Effector memory CD8-positive, alpha-beta T cell (primary cell): ENCODE results near the gene CHRNA4.

Experiments used
- ATAC-seq: fragments of 150-1000 bp; cut with Tn5 transposase; replicated peaks from 2 replicates; pipeline ENCODE4 v1.10.0; 2021; ENCODE audit warnings: mild to moderate bottlenecking, moderate library complexity
- DNase-seq, 3 experiments: peaks; one replicate each; pipeline ENCODE4 v3.0.0; 2021
- H3K27ac Mint-ChIP-seq, 2 donors: one replicate each; pipeline ENCODE4 v1.8.0; 2022; ENCODE audit warnings: mild to moderate bottlenecking in 2 of 2, mixed read lengths in 2 of 2, moderate library complexity in 2 of 2
- H3K27me3 Mint-ChIP-seq, 2 donors: one replicate each; pipeline ENCODE4 v1.8.0; 2022; ENCODE audit warnings: mixed read lengths in 2 of 2
- H3K36me3 Mint-ChIP-seq: one replicate; pipeline ENCODE4 v1.8.0; 2022; ENCODE audit warnings: mild to moderate bottlenecking, moderate library complexity, mixed read lengths; ENCODE audit not compliant: insufficient read depth
- H3K4me1 Mint-ChIP-seq, 2 donors: one replicate each; pipeline ENCODE4 v1.8.0; 2022; ENCODE audit warnings: low read depth in 2 of 2, mixed read lengths in 2 of 2
- H3K4me3 Mint-ChIP-seq, 2 donors: one replicate each; pipeline ENCODE4 v1.8.0; 2022; ENCODE audit warnings: mild to moderate bottlenecking in 2 of 2, mixed read lengths in 2 of 2, moderate library complexity in 2 of 2
- H3K9me3 Mint-ChIP-seq, 2 donors: one replicate each; pipeline ENCODE4 v1.8.0; 2022; ENCODE audit warnings: mixed read lengths in 2 of 2

CHRNA4 gene

GRCh38 chr20:63402181-63402859 is 41.2 kb upstream of the CHRNA4 start:
- no peak for ATAC-seq
- no peaks in the 10 kb centered on the region for H3K36me3 Mint-ChIP-seq
- no peak overlapping the region for H3K27ac Mint-ChIP-seq
- no peak overlapping the region for H3K4me3 Mint-ChIP-seq
- no peak for DNase-seq
- H3K27me3 Mint-ChIP-seq: peaks cover 0 to 17% of the 10 kb centered on the region in 2 donors
- peaks cover 0 to 2% of the 10 kb centered on the region in 2 donors for H3K4me1 Mint-ChIP-seq
- no peaks in the 10 kb centered on the region for H3K9me3 Mint-ChIP-seq

GRCh38 chr20:63401384-63402110 is 40.4 kb upstream of the CHRNA4 start:
- Mint-ChIP-seq H3K27me3 (peaks cover 0 to 25% of the 10 kb centered on the region in 2 donors), H3K4me3 (no peak overlapping the region), H3K4me1 (peaks cover 0 to 2% of the 10 kb centered on the region in 2 donors), H3K9me3 (no peaks in the 10 kb centered on the region), H3K27ac (no peak overlapping the region), H3K36me3 (no peaks in the 10 kb centered on the region)
- DNase-seq: no peak
- ATAC-seq: no peak

- peaks cover 3 to 32% of the 10 kb centered on the region in 2 donors for H3K27me3 Mint-ChIP-seq
- no peaks in the 10 kb centered on the region for H3K36me3 Mint-ChIP-seq
- peaks cover 0 to 2% of the 10 kb centered on the region in 2 donors for H3K4me1 Mint-ChIP-seq
- DNase-seq (no peak), ATAC-seq (no peak)
- no peak overlapping the region for H3K27ac Mint-ChIP-seq
- H3K9me3 Mint-ChIP-seq: no peaks in the 10 kb centered on the region
- no peak overlapping the region for H3K4me3 Mint-ChIP-seq
Observed at GRCh38 chr20:63400486-63401210, 39.5 kb upstream of the CHRNA4 start.

- Mint-ChIP-seq H3K4me1 (peaks cover 0 to 2% of the 10 kb centered on the region in 2 donors), H3K27me3 (peaks cover 10 to 40% of the 10 kb centered on the region in 2 donors), H3K4me3 (no peak overlapping the region), H3K9me3 (no peaks in the 10 kb centered on the region), H3K27ac (no peak overlapping the region), H3K36me3 (no peaks in the 10 kb centered on the region)
- ATAC-seq (no peak), DNase-seq (no peak)
Observed at GRCh38 chr20:63399596-63400375, 38.6 kb upstream of the CHRNA4 start.

GRCh38 chr20:63398744-63399514 is 37.8 kb upstream of the CHRNA4 start:
- peaks cover 18 to 46% of the 10 kb centered on the region in 2 donors for H3K27me3 Mint-ChIP-seq
- no peaks in the 10 kb centered on the region for H3K36me3 Mint-ChIP-seq
- H3K4me1 Mint-ChIP-seq: peaks cover 0 to 2% of the 10 kb centered on the region in 2 donors
- H3K4me3 Mint-ChIP-seq: no peak overlapping the region
- no peak for ATAC-seq
- H3K27ac Mint-ChIP-seq: no peak overlapping the region
- no peak for DNase-seq
- H3K9me3 Mint-ChIP-seq: no peaks in the 10 kb centered on the region

- Mint-ChIP-seq H3K9me3 (no peaks in the 10 kb centered on the region), H3K27me3 (peaks cover 18 to 49% of the 10 kb centered on the region in 2 donors), H3K4me1 (peaks cover 0 to 2% of the 10 kb centered on the region in 2 donors), H3K27ac (no peak overlapping the region), H3K4me3 (no peak overlapping the region), H3K36me3 (no peaks in the 10 kb centered on the region)
- no peak for ATAC-seq
- DNase-seq: no peak
Observed at GRCh38 chr20:63397946-63398450, 36.8 kb upstream of the CHRNA4 start.

GRCh38 chr20:63397155-63397843 is 36.1 kb upstream of the CHRNA4 start:
- Mint-ChIP-seq H3K27ac (no peak overlapping the region), H3K4me1 (no peaks in the 10 kb centered on the region), H3K27me3 (peaks cover 22 to 54% of the 10 kb centered on the region in 2 donors), H3K4me3 (no peak overlapping the region), H3K36me3 (no peaks in the 10 kb centered on the region), H3K9me3 (no peaks in the 10 kb centered on the region)
- ATAC-seq (no peak), DNase-seq (no peak)

GRCh38 chr20:63396300-63396699 is 35.2 kb upstream of the CHRNA4 start:
- H3K4me3 Mint-ChIP-seq: no peak overlapping the region
- peaks cover 24 to 53% of the 10 kb centered on the region in 2 donors for H3K27me3 Mint-ChIP-seq
- H3K36me3 Mint-ChIP-seq: no peaks in the 10 kb centered on the region
- H3K27ac Mint-ChIP-seq: no peak overlapping the region
- H3K9me3 Mint-ChIP-seq: no peaks in the 10 kb centered on the region
- no peak for ATAC-seq
- DNase-seq: no peak
- H3K4me1 Mint-ChIP-seq: no peaks in the 10 kb centered on the region

GRCh38 chr20:63395723-63396122 is 34.6 kb upstream of the CHRNA4 start:
- peaks cover 26 to 59% of the 10 kb centered on the region in 2 donors for H3K27me3 Mint-ChIP-seq
- no peaks in the 10 kb centered on the region for H3K9me3 Mint-ChIP-seq
- DNase-seq (no peak), ATAC-seq (no peak)
- H3K27ac Mint-ChIP-seq: no peak overlapping the region
- H3K4me1 Mint-ChIP-seq: no peaks in the 10 kb centered on the region
- H3K36me3 Mint-ChIP-seq: no peaks in the 10 kb centered on the region
- no peak overlapping the region for H3K4me3 Mint-ChIP-seq

- Mint-ChIP-seq H3K9me3 (no peaks in the 10 kb centered on the region), H3K27me3 (peaks cover 30 to 59% of the 10 kb centered on the region in 2 donors)
- no peak for ATAC-seq
Observed at GRCh38 chr20:63394920-63395455, 33.8 kb upstream of the CHRNA4 start.

GRCh38 chr20:63394069-63394919 is 33.1 kb upstream of the CHRNA4 start:
- DNase-seq: no peak
- Mint-ChIP-seq H3K4me1 (no peaks in the 10 kb centered on the region), H3K4me3 (no peak overlapping the region), H3K27me3 (peaks cover 30 to 59% of the 10 kb centered on the region in 2 donors), H3K36me3 (no peaks in the 10 kb centered on the region), H3K27ac (no peak overlapping the region), H3K9me3 (no peaks in the 10 kb centered on the region)
- no peak for ATAC-seq

More at GRCh38 chr20:63394920-63395455, 33.8 kb upstream of the CHRNA4 start:
- Mint-ChIP-seq H3K4me3 (no peak overlapping the region), H3K4me1 (no peaks in the 10 kb centered on the region), H3K27ac (no peak overlapping the region), H3K36me3 (no peaks in the 10 kb centered on the region)
- DNase-seq: no peak
